ENCODE data around the gene UBXN10. TPM values are rescaled to one million over a fixed set of nuclear protein-coding genes. Genes with fewer than 3 reads are reported as not detected.
"Not testable (repeated sequence)": the region's sequence is repeated elsewhere in the genome, so short reads cannot be mapped to it uniquely, and the experiment has no call there.

Gene UBXN10
- total RNA-seq, 2 experiments from 2014 or later, result 0.27 to 0.33 TPM

DNA sequence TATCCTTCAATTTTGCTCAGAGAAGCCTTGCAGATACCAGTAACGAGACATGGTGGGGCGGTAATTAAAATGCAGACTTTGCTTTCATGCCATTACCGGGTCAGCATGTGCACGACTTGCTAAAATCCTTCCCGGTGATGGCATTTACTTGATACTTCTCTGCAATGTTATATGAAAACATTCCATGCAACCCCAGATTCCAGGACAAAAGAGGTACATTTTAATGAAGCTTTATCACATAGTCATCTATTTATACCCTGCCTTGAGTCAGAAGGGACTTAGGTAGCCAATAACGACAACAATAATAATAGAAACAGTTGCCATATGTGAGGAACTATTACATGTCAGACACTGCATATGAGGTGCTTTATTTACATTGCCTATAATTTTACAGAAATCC, 29.8 kb downstream of the UBXN10 start:
- peaks cover 21% of the 10 kb centered on the region for H3K27me3 Mint-ChIP-seq (ENCODE audit: low read depth)
- H3K4me3 Mint-ChIP-seq, result no peak overlapping the region
- intact Hi-C loops (cut with micrococcal nuclease), result loop anchor here (1.0 kb wide), 2 partner anchors 215 to 279 kb away; no protein-coding TSS in a partner anchor
- no peaks in the 10 kb centered on the region for H3K9me3 Mint-ChIP-seq
- no peaks in the 10 kb centered on the region for H3K36me3 Mint-ChIP-seq (ENCODE audit: low read depth)
- peaks cover 7% of the 10 kb centered on the region for H3K4me1 Mint-ChIP-seq (ENCODE audit: low read depth)
- DNase-seq, result no peak
- no peak overlapping the region for H3K27ac Mint-ChIP-seq
- CTCF ChIA-PET, result interaction anchor here (1.0 to 9.9 kb wide), 3 partner anchors 44 to 278 kb away, joined by 3 to 98 read pairs (median 3); no protein-coding TSS in a partner anchor

DNA sequence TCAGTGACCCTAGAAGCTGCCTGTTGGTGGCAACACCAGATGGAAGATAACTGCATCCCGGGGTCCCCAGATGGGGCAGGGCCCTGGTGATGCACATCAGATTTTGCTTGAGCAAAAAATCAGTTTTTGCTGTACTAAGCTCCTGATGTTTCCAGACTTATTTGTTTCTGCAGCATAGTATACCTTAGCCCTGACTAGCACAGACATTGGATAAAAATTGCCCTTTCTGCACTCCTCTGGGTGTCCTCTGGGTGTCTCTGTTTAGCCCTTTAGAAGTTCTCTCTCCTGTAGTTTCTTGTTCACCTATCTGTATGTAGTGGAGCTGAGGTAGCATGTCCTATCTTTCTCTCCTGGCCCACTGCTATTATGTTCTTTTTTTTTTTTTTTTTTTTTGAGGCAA, 30.7 kb downstream of the UBXN10 start:
- intact Hi-C loops (cut with micrococcal nuclease), result loop anchor here (1.0 kb wide), 2 partner anchors 214 to 278 kb away; no protein-coding TSS in a partner anchor
- H3K36me3 Mint-ChIP-seq (ENCODE audit: low read depth), result no peaks in the 10 kb centered on the region
- H3K27ac Mint-ChIP-seq, result no peak overlapping the region
- no peaks in the 10 kb centered on the region for H3K9me3 Mint-ChIP-seq
- peaks cover 16% of the 10 kb centered on the region for H3K27me3 Mint-ChIP-seq (ENCODE audit: low read depth)
- CTCF ChIA-PET, result interaction anchor here (0.6 to 9.9 kb wide), 8 partner anchors 10 to 277 kb away, joined by 3 to 98 read pairs (median 3); no protein-coding TSS in a partner anchor
- peaks cover 7% of the 10 kb centered on the region for H3K4me1 Mint-ChIP-seq (ENCODE audit: low read depth)
- no peak overlapping the region for H3K4me3 Mint-ChIP-seq
- DNase-seq, result peak; percentile 44

DNA sequence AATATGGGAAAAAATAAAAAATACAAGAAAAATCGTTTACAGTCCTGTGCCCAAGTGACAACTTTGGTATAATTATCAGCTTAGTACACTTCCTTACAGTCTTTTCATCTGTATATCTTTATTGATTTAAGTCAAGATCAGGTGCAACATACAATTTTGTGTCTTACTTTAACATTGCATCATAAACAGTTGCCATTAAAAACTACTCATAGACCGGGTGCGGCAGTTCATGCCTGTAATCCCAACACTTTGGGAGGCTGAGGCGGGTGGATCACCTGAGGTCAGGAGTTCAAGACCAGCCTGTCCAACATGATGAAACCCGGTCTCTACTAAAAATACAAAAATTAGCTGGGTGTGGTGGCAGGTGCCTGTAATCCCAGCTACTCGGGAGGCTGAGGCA, 33.2 kb downstream of the UBXN10 start:
- H3K36me3 Mint-ChIP-seq (ENCODE audit: low read depth); intact Hi-C loops (cut with micrococcal nuclease); H3K27ac Mint-ChIP-seq; H3K4me3 Mint-ChIP-seq; DNase-seq; H3K4me1 Mint-ChIP-seq (ENCODE audit: low read depth); H3K9me3 Mint-ChIP-seq: not testable (repeated sequence)
- CTCF ChIA-PET, result interaction anchor here (0.6 to 9.9 kb wide), 2 partner anchors 130 to 274 kb away, joined by 3 to 98 read pairs; no protein-coding TSS in a partner anchor
- H3K27me3 Mint-ChIP-seq (ENCODE audit: low read depth), result peaks cover 24% of the 10 kb centered on the region

DNA sequence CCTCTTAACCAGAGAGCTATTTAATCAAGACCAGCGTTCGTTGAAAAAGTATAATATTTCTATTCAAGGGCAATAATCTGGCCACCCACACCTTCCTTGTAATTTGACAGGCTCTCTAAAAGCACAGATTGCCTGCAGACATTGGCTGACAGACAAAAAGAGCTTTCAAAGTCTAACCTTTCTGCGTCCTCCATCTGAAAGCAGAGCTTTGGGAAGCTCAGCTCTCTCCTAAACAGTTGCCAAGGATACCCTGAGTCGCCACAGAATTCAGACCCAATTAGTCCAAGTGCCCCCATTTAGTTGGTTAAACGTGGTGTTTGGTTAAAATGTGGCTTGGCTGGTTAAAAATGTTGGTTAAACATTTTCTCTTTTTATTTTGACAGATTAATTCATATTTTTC, 34.1 kb downstream of the UBXN10 start:
- H3K36me3 Mint-ChIP-seq (ENCODE audit: low read depth), result no peaks in the 10 kb centered on the region
- no peaks in the 10 kb centered on the region for H3K4me1 Mint-ChIP-seq (ENCODE audit: low read depth)
- no peak overlapping the region for H3K4me3 Mint-ChIP-seq
- DNase-seq, result no peak
- intact Hi-C loops (cut with micrococcal nuclease), result no loop called here
- H3K9me3 Mint-ChIP-seq, result no peaks in the 10 kb centered on the region
- CTCF ChIA-PET, result interaction anchor here (0.7 to 0.9 kb wide), 2 partner anchors 157 to 212 kb away, joined by 3 read pairs; no protein-coding TSS in a partner anchor
- H3K27me3 Mint-ChIP-seq (ENCODE audit: low read depth), result peaks cover 23% of the 10 kb centered on the region
- no peak overlapping the region for H3K27ac Mint-ChIP-seq

DNA sequence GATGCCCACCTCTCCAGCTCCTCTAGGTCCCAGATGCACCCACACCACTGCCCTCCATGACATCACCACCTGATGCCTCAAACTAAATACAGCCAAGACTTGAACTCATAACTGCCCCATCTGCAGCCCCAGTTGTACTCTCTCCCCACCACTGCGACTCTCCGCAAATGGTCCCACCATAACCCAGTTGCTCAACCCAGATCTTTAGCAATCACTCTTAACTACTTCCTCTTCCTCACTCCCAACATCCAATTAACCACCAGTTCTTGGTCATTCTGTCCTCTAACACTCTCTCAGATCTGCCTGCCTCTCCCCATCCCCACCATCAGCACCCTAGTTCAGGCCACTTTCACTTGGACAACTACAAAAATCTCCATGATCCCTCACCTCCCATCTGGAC, 37.2 kb downstream of the UBXN10 start:
- peaks cover 33% of the 10 kb centered on the region for H3K27me3 Mint-ChIP-seq (ENCODE audit: low read depth)
- H3K27ac Mint-ChIP-seq, result no peak overlapping the region
- intact Hi-C loops (cut with micrococcal nuclease), result no loop called here
- DNase-seq, result no peak
- CTCF ChIA-PET, result interaction anchor here (0.7 kb wide), 1 partner anchor 11 kb away, joined by 5 read pairs; no protein-coding TSS in a partner anchor
- no peaks in the 10 kb centered on the region for H3K4me1 Mint-ChIP-seq (ENCODE audit: low read depth)
- no peaks in the 10 kb centered on the region for H3K9me3 Mint-ChIP-seq
- H3K4me3 Mint-ChIP-seq, result no peak overlapping the region
- no peaks in the 10 kb centered on the region for H3K36me3 Mint-ChIP-seq (ENCODE audit: low read depth)

DNA sequence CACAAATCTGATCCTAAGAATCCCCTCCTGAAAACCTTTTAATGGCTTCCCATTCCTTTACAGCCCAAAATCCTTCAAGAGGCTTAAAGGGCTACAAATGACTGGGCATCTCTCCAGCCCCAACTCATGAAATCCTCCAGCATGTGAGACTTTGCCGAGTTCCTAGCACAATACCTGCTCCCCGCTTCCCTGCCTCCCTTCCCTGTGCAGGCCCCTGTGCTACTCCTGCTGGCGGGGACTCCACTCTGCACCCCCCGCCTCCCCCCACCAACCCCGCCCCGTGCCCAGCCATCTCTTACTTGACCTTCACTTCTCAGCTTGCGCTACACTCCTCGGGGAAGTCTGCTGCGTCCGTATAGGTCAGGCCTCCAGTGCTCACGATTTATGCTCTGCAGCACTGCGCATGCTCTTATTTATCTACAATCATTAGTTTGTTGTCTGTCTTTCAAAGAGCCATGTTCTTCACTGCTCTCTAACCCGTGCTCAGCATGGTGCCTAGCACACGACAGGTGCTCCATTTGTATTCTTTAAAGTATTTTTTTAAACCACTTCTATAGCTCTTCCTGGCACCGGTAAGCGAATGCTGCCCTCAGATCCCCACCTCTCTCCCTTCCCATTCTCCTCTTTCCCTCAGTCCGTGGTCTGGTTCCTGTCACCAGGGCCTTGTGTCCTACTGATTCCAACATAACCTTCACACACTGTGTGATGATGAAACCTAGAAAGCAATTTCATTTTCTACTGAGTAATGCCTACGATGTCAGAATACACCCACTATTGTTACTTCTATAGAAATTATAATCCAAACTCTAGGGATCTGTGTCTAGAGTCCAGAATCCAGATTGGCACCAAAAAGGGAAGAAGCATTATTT, 37.9 kb downstream of the UBXN10 start:
- no peak overlapping the region for H3K27ac Mint-ChIP-seq
- intact Hi-C loops (cut with micrococcal nuclease), result no loop called here
- H3K9me3 Mint-ChIP-seq, result no peaks in the 10 kb centered on the region
- H3K36me3 Mint-ChIP-seq (ENCODE audit: low read depth), result no peaks in the 10 kb centered on the region
- no peaks in the 10 kb centered on the region for H3K4me1 Mint-ChIP-seq (ENCODE audit: low read depth)
- DNase-seq, result no peak
- peaks cover 36% of the 10 kb centered on the region for H3K27me3 Mint-ChIP-seq (ENCODE audit: low read depth)
- H3K4me3 Mint-ChIP-seq, result no peak overlapping the region
- CTCF ChIA-PET, result interaction anchor here (2.8 kb wide), 1 partner anchor 11 kb away, joined by 9 read pairs; no protein-coding TSS in a partner anchor

DNA sequence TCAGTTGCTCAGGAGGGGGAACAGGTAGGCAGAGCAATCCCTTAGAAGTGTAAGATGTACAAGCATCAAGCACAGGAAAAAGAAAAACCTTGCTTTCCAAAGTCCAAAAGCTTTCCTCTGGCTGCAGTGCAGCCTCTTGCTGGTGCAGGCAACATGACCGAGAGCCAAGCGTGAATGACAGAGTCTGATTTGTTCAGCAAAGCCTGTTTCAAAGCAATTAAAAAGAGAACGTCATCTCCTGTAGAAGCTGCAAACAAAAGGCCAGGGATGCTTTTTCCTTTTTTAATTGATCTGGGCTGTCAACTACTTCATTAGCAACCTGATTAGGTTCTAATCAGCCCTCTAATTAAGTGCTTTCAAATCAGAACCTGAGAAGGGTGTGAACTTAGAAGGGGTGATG, 38.6 kb downstream of the UBXN10 start:
- no peak for DNase-seq
- intact Hi-C loops (cut with micrococcal nuclease), result no loop called here
- H3K4me3 Mint-ChIP-seq, result no peak overlapping the region
- CTCF ChIA-PET, result interaction anchor here (2.8 kb wide), 1 partner anchor 12 kb away, joined by 9 read pairs; no protein-coding TSS in a partner anchor
- no peaks in the 10 kb centered on the region for H3K36me3 Mint-ChIP-seq (ENCODE audit: low read depth)
- no peaks in the 10 kb centered on the region for H3K9me3 Mint-ChIP-seq
- no peak overlapping the region for H3K27ac Mint-ChIP-seq
- H3K27me3 Mint-ChIP-seq (ENCODE audit: low read depth), result peaks cover 38% of the 10 kb centered on the region
- no peaks in the 10 kb centered on the region for H3K4me1 Mint-ChIP-seq (ENCODE audit: low read depth)

DNA sequence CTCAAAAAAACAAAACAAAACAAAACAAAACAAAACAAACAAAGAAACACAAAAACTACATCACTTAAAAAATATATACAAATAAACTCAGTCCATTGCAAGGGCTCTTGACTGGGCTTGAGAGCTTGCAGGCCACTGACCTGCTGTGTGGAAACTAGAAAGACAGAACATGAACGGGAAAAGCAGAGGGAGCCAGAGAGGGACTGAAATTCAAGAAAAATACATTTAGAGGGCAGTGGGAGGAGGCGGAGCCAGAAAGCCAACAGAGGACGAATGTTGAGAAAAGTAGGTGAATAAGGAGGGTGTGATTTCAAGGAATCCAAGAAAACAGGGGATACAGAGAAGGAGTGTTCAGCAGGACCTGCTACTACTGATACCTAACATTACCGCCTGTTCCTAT, 41.8 kb downstream of the UBXN10 start:
- Mint-ChIP-seq H3K9me3 (no peaks in the 10 kb centered on the region), H3K27ac (no peak overlapping the region), H3K27me3 (ENCODE audit: low read depth) (peaks cover 48% of the 10 kb centered on the region), H3K4me3 (no peak overlapping the region), H3K4me1 (ENCODE audit: low read depth) (no peaks in the 10 kb centered on the region), H3K36me3 (ENCODE audit: low read depth) (no peaks in the 10 kb centered on the region)
- intact Hi-C loops (cut with micrococcal nuclease), result no loop called here
- CTCF ChIA-PET, result interaction anchor here (1.5 kb wide), 1 partner anchor 15 kb away, joined by 5 read pairs; no protein-coding TSS in a partner anchor
- no peak for DNase-seq

DNA sequence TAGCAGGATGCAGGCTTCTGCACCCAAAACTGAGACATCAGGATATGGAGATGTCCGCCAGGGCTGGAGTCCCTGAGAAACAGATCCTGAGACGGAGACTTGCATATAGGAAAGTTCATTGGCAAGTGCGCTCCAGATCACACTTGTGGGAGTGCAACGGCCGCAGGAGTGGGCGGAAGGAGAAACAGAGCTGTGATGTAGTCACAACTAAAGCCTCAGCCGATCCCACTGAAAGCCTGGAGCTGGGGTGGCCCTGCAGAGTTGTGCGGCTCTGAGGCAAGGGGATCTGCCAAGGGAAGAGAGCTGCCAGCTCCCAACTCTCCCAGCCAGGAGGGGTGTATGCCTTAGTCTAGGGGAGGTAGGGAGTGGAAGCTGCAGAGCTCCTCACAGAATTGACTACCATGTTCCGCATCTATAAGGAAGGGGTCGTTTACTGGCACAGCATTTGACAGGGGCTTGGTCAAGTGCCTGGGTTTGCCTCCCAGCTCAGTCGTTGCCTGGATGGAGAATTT, 42.5 kb downstream of the UBXN10 start:
- Mint-ChIP-seq H3K27ac (no peak overlapping the region), H3K9me3 (no peaks in the 10 kb centered on the region), H3K4me1 (ENCODE audit: low read depth) (no peaks in the 10 kb centered on the region), H3K27me3 (ENCODE audit: low read depth) (peaks cover 47% of the 10 kb centered on the region), H3K36me3 (ENCODE audit: low read depth) (no peaks in the 10 kb centered on the region), H3K4me3 (no peak overlapping the region)
- CTCF ChIA-PET, result interaction anchor here (1.0 to 1.7 kb wide), 3 partner anchors 12 to 202 kb away, joined by 3 to 5 read pairs (median 4); no protein-coding TSS in a partner anchor
- no peak for DNase-seq
- intact Hi-C loops (cut with micrococcal nuclease), result no loop called here

DNA sequence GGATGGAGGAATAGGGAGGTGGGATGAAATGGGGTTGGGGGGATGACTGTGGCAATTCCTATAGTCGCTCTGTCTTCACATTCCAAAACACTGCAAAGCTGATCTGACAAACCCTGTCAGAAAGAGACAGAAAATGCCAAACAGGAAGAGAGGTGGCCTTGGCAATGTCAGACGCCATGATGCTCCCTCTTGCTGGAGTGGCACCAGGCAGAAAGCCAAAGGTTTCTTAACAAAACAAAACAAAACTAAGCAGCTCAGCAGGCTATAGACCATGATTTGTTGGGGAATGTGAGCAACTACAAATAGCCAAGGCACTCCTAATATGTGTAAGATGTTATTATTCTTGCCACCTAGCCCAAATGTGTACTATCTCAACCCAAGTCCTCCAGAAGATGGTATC, 43.3 kb downstream of the UBXN10 start:
- DNase-seq, result no peak
- intact Hi-C loops (cut with micrococcal nuclease), result no loop called here
- Mint-ChIP-seq H3K27me3 (ENCODE audit: low read depth) (peaks cover 48% of the 10 kb centered on the region), H3K36me3 (ENCODE audit: low read depth) (no peaks in the 10 kb centered on the region), H3K4me3 (no peak overlapping the region), H3K27ac (no peak overlapping the region), H3K4me1 (ENCODE audit: low read depth) (no peaks in the 10 kb centered on the region), H3K9me3 (no peaks in the 10 kb centered on the region)
- CTCF ChIA-PET, result interaction anchor here (0.6 to 1.7 kb wide), 3 partner anchors 13 to 203 kb away, joined by 3 to 4 read pairs (median 3); no protein-coding TSS in a partner anchor

DNA sequence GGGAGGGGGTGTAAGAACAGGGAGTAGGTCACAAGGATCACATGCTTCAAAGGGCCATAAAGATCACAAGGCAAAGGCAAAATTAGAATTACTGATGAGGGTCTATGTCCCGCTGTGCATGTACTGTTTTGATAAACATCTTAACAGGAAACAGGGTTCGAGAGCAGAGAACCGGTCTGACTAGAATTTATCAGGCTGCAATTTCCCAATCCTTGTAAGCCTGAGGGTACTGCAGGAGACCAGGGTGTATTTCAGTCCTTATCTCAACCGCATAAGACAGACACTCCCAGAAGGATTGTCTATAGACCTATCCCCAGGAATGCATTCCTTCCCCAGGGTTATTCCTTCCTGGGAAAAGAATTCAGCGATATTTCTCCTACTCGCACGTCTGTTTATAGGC, 46.7 kb downstream of the UBXN10 start:
- DNase-seq; H3K4me3 Mint-ChIP-seq; H3K27ac Mint-ChIP-seq; intact Hi-C loops (cut with micrococcal nuclease); H3K4me1 Mint-ChIP-seq (ENCODE audit: low read depth); H3K9me3 Mint-ChIP-seq; H3K36me3 Mint-ChIP-seq (ENCODE audit: low read depth): not testable (repeated sequence)
- H3K27me3 Mint-ChIP-seq (ENCODE audit: low read depth), result peaks cover 40% of the 10 kb centered on the region
- CTCF ChIA-PET, result interaction anchor here (0.9 to 1.3 kb wide), 2 partner anchors 198 to 261 kb away, joined by 3 to 7 read pairs; no protein-coding TSS in a partner anchor

DNA sequence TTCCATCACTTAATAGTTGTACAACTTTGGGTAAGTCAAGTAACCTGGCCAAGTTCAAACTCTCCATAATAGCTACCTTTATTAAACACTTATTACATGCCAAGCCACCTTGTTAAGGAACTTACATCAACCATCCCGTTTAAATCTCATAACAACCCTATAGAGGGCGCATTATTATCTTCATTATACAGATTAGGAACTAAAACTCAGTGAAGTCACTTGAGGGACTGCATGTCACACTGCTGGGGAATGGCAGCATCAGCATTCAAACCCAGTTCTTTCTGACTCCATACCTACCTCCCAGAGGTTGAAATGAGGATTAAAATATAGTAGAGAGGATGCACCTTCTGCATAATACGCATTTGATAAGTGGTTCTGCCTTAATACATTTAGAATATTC, 47.5 kb downstream of the UBXN10 start:
- Mint-ChIP-seq H3K4me3 (no peak overlapping the region), H3K36me3 (ENCODE audit: low read depth) (no peaks in the 10 kb centered on the region), H3K27ac (no peak overlapping the region), H3K9me3 (no peaks in the 10 kb centered on the region), H3K4me1 (ENCODE audit: low read depth) (no peaks in the 10 kb centered on the region), H3K27me3 (ENCODE audit: low read depth) (peaks cover 33% of the 10 kb centered on the region)
- intact Hi-C loops (cut with micrococcal nuclease), result loop anchor here (1.0 kb wide), 2 partner anchors 197 to 261 kb away; no protein-coding TSS in a partner anchor
- CTCF ChIA-PET, result interaction anchor here (0.9 to 1.4 kb wide), 5 partner anchors 13 to 261 kb away, joined by 3 to 7 read pairs (median 4); no protein-coding TSS in a partner anchor
- no peak for DNase-seq

Measured in activated naive CD4-positive, alpha-beta T cell treated with anti-CD3 and anti-CD28 coated beads for 36 hours (primary cell).